HG03060 (cell line): Measurements from ENCODE around the gene KCNK15.

ENCODE experiments used
- ATAC-seq: cut with Tn5 transposase; IDR thresholded peaks from one replicate; pipeline ENCODE4 v1.9.1; 2021; ENCODE audit warnings: low read depth, moderate number of reproducible peaks; ENCODE audit not compliant: unreplicated experiment

Gene KCNK15

GRCh38 chr20:44781118-44781517, 35.5 kb downstream of the KCNK15 start:
- no peak for ATAC-seq

- no peak for ATAC-seq
Measured at GRCh38 chr20:44781791-44782190, 36.1 kb downstream of the KCNK15 start.

GRCh38 chr20:44784688-44785087, 39.0 kb downstream of the KCNK15 start:
- ATAC-seq = no peak

GRCh38 chr20:44785768-44786167, 40.1 kb downstream of the KCNK15 start:
- no peak for ATAC-seq

- ATAC-seq = no peak
Measured at GRCh38 chr20:44787299-44787698, 41.6 kb downstream of the KCNK15 start.

- no peak for ATAC-seq
Measured at GRCh38 chr20:44788706-44789456, 43.2 kb downstream of the KCNK15 start.

GRCh38 chr20:44790638-44791393, 45.2 kb downstream of the KCNK15 start:
- ATAC-seq = no peak

GRCh38 chr20:44792796-44793195, 47.1 kb downstream of the KCNK15 start:
- no peak for ATAC-seq

- ATAC-seq = no peak
Measured at GRCh38 chr20:44795836-44796235, 50.2 kb downstream of the KCNK15 start.

- ATAC-seq = no peak
Measured at GRCh38 chr20:44796311-44796710, 50.6 kb downstream of the KCNK15 start.

- ATAC-seq = no peak
Measured at GRCh38 chr20:44796758-44797457, 51.2 kb downstream of the KCNK15 start.

- ATAC-seq = no peak
Measured at GRCh38 chr20:44799691-44800090, 54.0 kb downstream of the KCNK15 start.

GRCh38 chr20:44800391-44801046, 54.9 kb downstream of the KCNK15 start:
- ATAC-seq = no peak
